SK-N-SH treated with all-trans-retinoic acid at 6 μM for 48 hours (cell line): ENCODE measurements around the gene TSHZ3.

Source experiments
- ARNTL ChIP-seq: fragments of 450-650 bp; formaldehyde crosslinking; IDR thresholded peaks from 2 replicates; pipeline ENCODE4 v1.5.0; 2020; ENCODE audit warnings: low read depth, mild to moderate bottlenecking, moderate library complexity, borderline replicate concordance
- ESRRG ChIP-seq: fragments of 250-450 bp; sonication (Bioruptor Pico); IDR thresholded peaks from 2 replicates; pipeline ENCODE4 v1.6.1; 2021; ENCODE audit warnings: mild to moderate bottlenecking
- GLIS3 ChIP-seq: fragments of 250-450 bp; sonication (Bioruptor Pico); IDR thresholded peaks from 2 replicates; pipeline ENCODE4 v1.5.0; 2020; ENCODE audit warnings: mild to moderate bottlenecking, moderate library complexity
- ISL1 ChIP-seq: fragments of 250-450 bp; sonication (Bioruptor Pico); IDR thresholded peaks from 2 replicates; pipeline ENCODE4 v2.1.2; 2022; ENCODE audit warnings: mild to moderate bottlenecking, moderate library complexity
- PATZ1 ChIP-seq: fragments of 250-450 bp; sonication (Bioruptor Pico); IDR thresholded peaks from 2 replicates; pipeline ENCODE4 v1.8.0; 2020; ENCODE audit warnings: mild to moderate bottlenecking, moderate library complexity, borderline replicate concordance
- PPARA ChIP-seq: fragments of 250-450 bp; sonication (Bioruptor Pico); IDR thresholded peaks from 2 replicates; pipeline ENCODE4 v1.5.0; 2020; ENCODE audit warnings: mild to moderate bottlenecking, borderline replicate concordance
- RARB ChIP-seq: fragments of 250-450 bp; sonication (Bioruptor Pico); IDR thresholded peaks from 2 replicates; pipeline ENCODE4 v1.8.0; 2021; ENCODE audit warnings: mild to moderate bottlenecking, moderate library complexity
- ZFP3 ChIP-seq: fragments of 250-450 bp; sonication (Bioruptor Pico); IDR thresholded peaks from 2 replicates; pipeline ENCODE4 v1.5.0; 2020; ENCODE audit warnings: mild to moderate bottlenecking, moderate library complexity
- ZFP30 ChIP-seq: fragments of 450-650 bp; formaldehyde crosslinking; IDR thresholded peaks from 2 replicates; pipeline ENCODE4 v1.5.0; 2022; ENCODE audit warnings: mild to moderate bottlenecking, moderate library complexity

GRCh38 chr19:31283701-31284100, 65.5 kb downstream of the TSHZ3 start:
- no peak for TF ChIP-seq PATZ1 (CRISPR knock-in tag)
- no peak for TF ChIP-seq PPARA (CRISPR knock-in tag)
- TF ChIP-seq GLIS3: no peak
- TF ChIP-seq ISL1 (CRISPR knock-in tag): no peak
- no peak for TF ChIP-seq ARNTL (CRISPR knock-in tag)
- TF ChIP-seq ESRRG: no peak
- no peak for TF ChIP-seq RARB
- no peak for TF ChIP-seq ZFP30 (CRISPR knock-in tag)
- TF ChIP-seq ZFP3 (CRISPR knock-in tag): no peak
